Body of pancreas (tissue), 4 donors: ENCODE data around the gene KHK. TPM values are rescaled to one million over a fixed set of nuclear protein-coding genes. Genes with fewer than 3 reads are reported as not detected.
"Not testable (repeated sequence)": the region's sequence is repeated elsewhere in the genome, so short reads cannot be mapped to it uniquely, and the experiment has no call there.

ENCODE experiments used
- ATAC-seq: fragments of 150-250 bp; one replicate; pipeline ENCODE4 v1.9.1; 2016
- DNase-seq, 4 donors: peaks; one replicate each; pipeline ENCODE4 v3.0.0-alpha.2; 2019
- H3K27ac ChIP-seq, 4 donors: fragments of 200-600 bp; sonication (generic); 1 replicate in 3 of 4; 2 replicates in 1 of 4; pipeline versions ENCODE4 v1.5.1 to v1.6.1; 2016 to 2019; ENCODE audit warnings: mild to moderate bottlenecking in 1 of 4, mixed read lengths in 1 of 4, moderate library complexity in 1 of 4
- H3K27me3 ChIP-seq, 2 donors: fragments of 200-600 bp; sonication (generic); one replicate each; pipeline ENCODE4 v1.6.0; 2016; ENCODE audit warnings: mild to moderate bottlenecking in 1 of 2
- H3K36me3 ChIP-seq, 2 donors: fragments of 200-600 bp; sonication (generic); replicated peaks in 1 of 2; 2 replicates each; pipeline ENCODE4 v1.5.1; 2016; ENCODE audit warnings: low read depth in 2 of 2; ENCODE audit not compliant: insufficient read depth in 1 of 2
- H3K4me1 ChIP-seq: fragments of 200-600 bp; sonication (generic); one replicate; pipeline ENCODE4 v1.6.0; 2016
- H3K4me3 ChIP-seq, 2 donors: fragments of 200-600 bp; sonication (generic); 1 replicate in 1 of 2; 2 replicates in 1 of 2; pipeline ENCODE4 v1.5.1; 2016 to 2019
- H3K9me3 ChIP-seq, 3 donors: fragments of 200-600 bp; sonication (generic); 1 replicate in 2 of 3; 2 replicates in 1 of 3; pipeline ENCODE4 v1.5.1; 2016
- CTCF ChIP-seq, 7 experiments: fragments of 450-650 bp in 4 of 7; fragments of 200-600 bp in 3 of 7; sonication (generic) in 3 of 7; IDR thresholded peaks; one replicate each; pipeline ENCODE4 v1.5.1; 2016 to 2019; ENCODE audit warnings: antibody characterized with exemption in 7 of 7
- POLR2A ChIP-seq, 3 donors: fragments of 450-650 bp; IDR thresholded peaks; one replicate each; pipeline ENCODE4 v1.6.1; 2016; ENCODE audit warnings: antibody characterized with exemption in 3 of 3, mild to moderate bottlenecking in 2 of 3
- WGBS, 2 donors: methylation state at CpG; one replicate each; pipeline ENCODE4 v1.1.5; 2017; 5-methylcytosine and 5-hydroxymethylcytosine counted together
- intact Hi-C: fragments of 100-400 bp; cut with DNase I; formaldehyde crosslinking; loops from one replicate; pipeline ENCODE4 v1.15.1; 2023
- total RNA-seq, 2 donors: library from RNA; depleted of rRNA; stranded (reverse); fragments of >200 nt; gene quantifications; one replicate each; pipeline ENCODE4 v1.1.0, GENCODE V29; 2016

The KHK gene
- total RNA-seq, 2 donors from 2014 or later = 4.2 to 7.3 TPM

- no peak within 1 kb of the TSS for H3K27ac ChIP-seq
- no peak within 1 kb of the TSS for H3K4me3 ChIP-seq
- no peaks in the 10 kb centered on the region for H3K36me3 ChIP-seq
- peaks cover 21% of the 10 kb centered on the region for H3K4me1 ChIP-seq
- TF ChIP-seq CTCF (IDR thresholded peaks at IDR 0.05) (no peak), POLR2A (IDR thresholded peaks at IDR 0.05) (no peak)
- ATAC-seq = peak; percentile 29
- H3K27me3 ChIP-seq = peaks cover 0 to 12% of the 10 kb centered on the region in 2 donors
- 4 to 41% methylated on average over 5 to 67 of the region's 84 CpGs for WGBS, 2 donors
- intact Hi-C loops = no loop called here
- peak in 1 of 4 donors; percentile 24 for DNase-seq
- no peaks in the 10 kb centered on the region for H3K9me3 ChIP-seq
These were observed 32.2 kb downstream of the KHK start, which contains the start of gene CGREF1 for GRCh38 chr2:27118525-27119329. Gene CGREF1 (minus strand): TSS chr2:27119128. CDS start chr2:27104366, 14,762 bp downstream.

- 72 to 78% methylated on average over 8 of the region's 8 CpGs for WGBS, 2 donors
- H3K4me3 ChIP-seq, intact Hi-C loops, H3K27ac ChIP-seq, H3K9me3 ChIP-seq, H3K36me3 ChIP-seq, DNase-seq, ATAC-seq: not testable (repeated sequence)
- Histone ChIP-seq H3K4me1 (peaks cover 27% of the 10 kb centered on the region), H3K27me3 (peaks cover 0 to 12% of the 10 kb centered on the region in 2 donors)
These were observed 32.7 kb downstream of the KHK start for GRCh38 chr2:27119330-27119670.

- TF ChIP-seq CTCF (IDR thresholded peaks at IDR 0.05) (no peak), POLR2A (IDR thresholded peaks at IDR 0.05) (no peak)
- H3K4me1 ChIP-seq = peaks cover 27% of the 10 kb centered on the region
- H3K9me3 ChIP-seq = no peaks in the 10 kb centered on the region
- no peak overlapping the region for H3K4me3 ChIP-seq
- H3K36me3 ChIP-seq = no peaks in the 10 kb centered on the region
- no peak overlapping the region for H3K27ac ChIP-seq
- H3K27me3 ChIP-seq = peaks cover 0 to 12% of the 10 kb centered on the region in 2 donors
- no peak for DNase-seq
- ATAC-seq = no peak
- WGBS, 2 donors = 77 to 79% methylated on average over 2 of the region's 2 CpGs
- intact Hi-C loops = no loop called here
These were observed 35.3 kb downstream of the KHK start for GRCh38 chr2:27121906-27122305.

- Histone ChIP-seq H3K27me3 (peaks cover 0 to 8% of the 10 kb centered on the region in 2 donors), H3K4me3 (no peak overlapping the region), H3K4me1 (peaks cover 27% of the 10 kb centered on the region), H3K27ac (no peak overlapping the region), H3K9me3 (no peaks in the 10 kb centered on the region), H3K36me3 (no peaks in the 10 kb centered on the region)
- DNase-seq (no peak), ATAC-seq (no peak)
- TF ChIP-seq CTCF (IDR thresholded peaks at IDR 0.05) = no peak
- no peak for TF ChIP-seq POLR2A (IDR thresholded peaks at IDR 0.05)
- intact Hi-C loops = no loop called here
- WGBS, 2 donors = 87 to 90% methylated on average over 7 of the region's 7 CpGs
These were observed 36.2 kb downstream of the KHK start for GRCh38 chr2:27122791-27123190.

- H3K27me3 ChIP-seq = peaks cover 0 to 1% of the 10 kb centered on the region in 2 donors
- ATAC-seq = peak; percentile 77
- peaks cover 22% of the 10 kb centered on the region for H3K4me1 ChIP-seq
- H3K9me3 ChIP-seq = no peaks in the 10 kb centered on the region
- intact Hi-C loops = no loop called here
- WGBS, 2 donors = 6 to 19% methylated on average over 3 to 47 of the region's 47 CpGs
- TF ChIP-seq POLR2A (IDR thresholded peaks at IDR 0.05) = peak; percentile 31 to 60 (median 60)
- no peak for TF ChIP-seq CTCF (IDR thresholded peaks at IDR 0.05)
- H3K36me3 ChIP-seq = no peaks in the 10 kb centered on the region
- peak; percentile 52 to 72 (median 67) for DNase-seq
- H3K4me3 ChIP-seq = peak within 1 kb of the TSS; percentile 4 to 16
- no peak within 1 kb of the TSS for H3K27ac ChIP-seq
These were observed 37.0 kb downstream of the KHK start, which contains the start of gene ABHD1 for GRCh38 chr2:27123302-27124150. Gene ABHD1 (plus strand): TSS chr2:27123815. CDS start chr2:27123949, 134 bp downstream.
